ENCODE data around the gene ARHGAP42. TPM values are rescaled to one million over a fixed set of nuclear protein-coding genes. Genes with fewer than 3 reads are reported as not detected.

Gene ARHGAP42
- total and polyA plus RNA-seq, 2 of the 13 experiments (the other 11 are each of a cell fraction or from before 2014, with no cell fraction given), result 2.5 to 4.3 TPM

DNA sequence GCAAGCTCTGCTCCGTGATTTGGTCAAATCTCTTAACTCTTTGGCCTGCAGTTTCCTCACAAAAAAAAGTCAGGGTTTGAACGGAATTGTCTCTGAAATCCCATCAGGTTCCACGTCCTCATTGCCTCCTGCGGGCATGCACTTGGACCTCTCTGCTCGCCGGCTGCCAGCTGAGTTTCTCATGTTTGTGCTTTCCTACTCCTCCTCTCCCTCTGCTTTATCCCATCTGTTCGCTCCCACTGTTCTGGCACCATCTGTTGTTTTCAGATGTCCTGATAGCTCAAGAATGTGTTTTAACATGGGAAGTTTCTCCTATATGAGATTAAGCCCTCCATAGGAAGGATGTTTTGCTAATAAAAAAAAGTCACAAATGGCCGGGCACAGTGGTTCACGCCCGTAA is 49.4 kb upstream of the ARHGAP42 start:
- Histone ChIP-seq H3K79me2 (ENCODE audit: insufficient read depth, low read length) (no peaks in the 10 kb centered on the region), H2AFZ (ENCODE audit: low read length) (no peak overlapping the region), H3K27ac (ENCODE audit: extremely low read length, insufficient read depth, low read length) (no peak overlapping the region), H3K4me3 (replicated peaks in 1 of 3; ENCODE audit: insufficient read depth in 1 of 3, low read depth in 2 of 3, low read length in 3 of 3) (no peak overlapping the region), H3K4me1 (ENCODE audit: insufficient read depth, low read length) (peaks cover 17% of the 10 kb centered on the region), H3K27me3 (ENCODE audit: control insufficient read depth in 1 of 2, insufficient read depth in 2 of 2, low read length in 2 of 2) (no peaks in the 10 kb centered on the region), H3K9me3 (ENCODE audit: low read length) (no peaks in the 10 kb centered on the region), H3K4me2 (ENCODE audit: low read depth, low read length) (no peak overlapping the region), H3K36me3 (replicated peaks in 1 of 2; ENCODE audit: control insufficient read depth in 1 of 2, insufficient read depth in 2 of 2, low read length in 2 of 2) (no peaks in the 10 kb centered on the region), H4K20me1 (ENCODE audit: insufficient read depth, low read length) (no peaks in the 10 kb centered on the region), H3K9ac (ENCODE audit: insufficient read depth, low read depth, low read length) (no peak overlapping the region)
- BruUV-seq (replicated peaks), result no TSS peak
- ChIA-PET POLR2A (no interaction called here), CTCF (ENCODE audit: low intra/inter-chr PET ratio, low total read pairs) (no interaction called here)
- FAIRE-seq (no peak), DNase-seq (ENCODE audit: low spot score) (no peak), ATAC-seq (no peak)
- 54% methylated on average over 10 of the region's 10 CpGs for WGBS (ENCODE audit: low lambda C conversion rate)
- intact Hi-C loops (cut with micrococcal nuclease; ENCODE audit: unreplicated experiment), result no loop called here
- in situ Hi-C loops (cut with HindIII; ENCODE audit: extremely low pct_ligation_motif_present, low pct_unique_long_range_greater_than_20kb), result no loop called here
- no peak for TF ChIP-seq DMAP1 (CRISPR knock-in tag; IDR thresholded peaks at IDR 0.05)
- no peak for TF ChIP-seq ZNF816 (CRISPR knock-in tag; IDR thresholded peaks at IDR 0.05; ENCODE audit: borderline replicate concordance)
- TF ChIP-seq MYNN (CRISPR knock-in tag; IDR thresholded peaks at IDR 0.05; ENCODE audit: low read depth), result no peak
- TF ChIP-seq, protein P1, sequence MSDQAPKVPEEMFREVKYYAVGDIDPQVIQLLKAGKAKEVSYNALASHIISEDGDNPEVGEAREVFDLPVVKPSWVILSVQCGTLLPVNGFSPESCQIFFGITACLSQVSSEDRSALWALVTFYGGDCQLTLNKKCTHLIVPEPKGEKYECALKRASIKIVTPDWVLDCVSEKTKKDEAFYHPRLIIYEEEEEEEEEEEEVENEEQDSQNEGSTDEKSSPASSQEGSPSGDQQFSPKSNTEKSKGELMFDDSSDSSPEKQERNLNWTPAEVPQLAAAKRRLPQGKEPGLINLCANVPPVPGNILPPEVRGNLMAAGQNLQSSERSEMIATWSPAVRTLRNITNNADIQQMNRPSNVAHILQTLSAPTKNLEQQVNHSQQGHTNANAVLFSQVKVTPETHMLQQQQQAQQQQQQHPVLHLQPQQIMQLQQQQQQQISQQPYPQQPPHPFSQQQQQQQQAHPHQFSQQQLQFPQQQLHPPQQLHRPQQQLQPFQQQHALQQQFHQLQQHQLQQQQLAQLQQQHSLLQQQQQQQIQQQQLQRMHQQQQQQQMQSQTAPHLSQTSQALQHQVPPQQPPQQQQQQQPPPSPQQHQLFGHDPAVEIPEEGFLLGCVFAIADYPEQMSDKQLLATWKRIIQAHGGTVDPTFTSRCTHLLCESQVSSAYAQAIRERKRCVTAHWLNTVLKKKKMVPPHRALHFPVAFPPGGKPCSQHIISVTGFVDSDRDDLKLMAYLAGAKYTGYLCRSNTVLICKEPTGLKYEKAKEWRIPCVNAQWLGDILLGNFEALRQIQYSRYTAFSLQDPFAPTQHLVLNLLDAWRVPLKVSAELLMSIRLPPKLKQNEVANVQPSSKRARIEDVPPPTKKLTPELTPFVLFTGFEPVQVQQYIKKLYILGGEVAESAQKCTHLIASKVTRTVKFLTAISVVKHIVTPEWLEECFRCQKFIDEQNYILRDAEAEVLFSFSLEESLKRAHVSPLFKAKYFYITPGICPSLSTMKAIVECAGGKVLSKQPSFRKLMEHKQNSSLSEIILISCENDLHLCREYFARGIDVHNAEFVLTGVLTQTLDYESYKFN (CRISPR knock-in tag; conservative IDR thresholded peaks at IDR 0.05), result no peak
- TF ChIP-seq FIP1L1 (IDR thresholded peaks at IDR 0.05; ENCODE audit: borderline replicate concordance, insufficient read depth, low read depth, low read length), result no peak
- no peak for TF ChIP-seq U2AF1 (optimal IDR thresholded peaks at IDR 0.05; ENCODE audit: low read depth, low read length)
- TF ChIP-seq MIER3 (CRISPR knock-in tag; IDR thresholded peaks at IDR 0.05; ENCODE audit: borderline replicate concordance), result no peak
- no peak for TF ChIP-seq CENPT (CRISPR knock-in tag; IDR thresholded peaks at IDR 0.05; ENCODE audit: low read depth)
- TF ChIP-seq FOXM1 (CRISPR knock-in tag; IDR thresholded peaks at IDR 0.05), result no peak
- no peak for TF ChIP-seq HMG20B (CRISPR knock-in tag; conservative IDR thresholded peaks at IDR 0.05)
- no peak for TF ChIP-seq KAT7 (CRISPR knock-in tag; IDR thresholded peaks at IDR 0.05; ENCODE audit: borderline replicate concordance)
- no peak for TF ChIP-seq RELA (CRISPR knock-in tag; IDR thresholded peaks at IDR 0.05)

All from HepG2 (cell line).